HepG2 (cell line): ENCODE data around the gene MCM3AP. TPM values are rescaled to one million over a fixed set of nuclear protein-coding genes. Genes with fewer than 3 reads are reported as not detected.

Experiments used
- ATAC-seq: fragments of 200-7000 bp; cut with Tn5 transposase; 3 replicates; pipeline ENCODE4 v1.9.1; 2020; ENCODE audit warnings: mild to moderate bottlenecking, moderate library complexity
- BruUV-seq: library from RNA; stranded (reverse); fragments of 400-500 nt; replicated peaks from 2 replicates; lab custom pipeline; 2021; lab: Mats Ljungman, UMichigan
- CTCF ChIA-PET: fragments of 300-600 bp; formaldehyde crosslinking; extraction: SDS; loops from one replicate; lab custom pipeline; 2021; ENCODE audit warnings: low total read pairs, inconsistent platforms, low intra/inter-chr PET ratio; lab: Yijun Ruan, JAX
- POLR2A ChIA-PET: fragments of 350-600 bp; sonication (Branson Sonifier 250); formaldehyde crosslinking; loops from one replicate; lab custom pipeline; 2020; ENCODE audit warnings: antibody characterized with exemption, inconsistent platforms; lab: Yijun Ruan, JAX
- DNase-seq: peaks from one replicate; pipeline ENCODE4 v3.0.0-alpha.2; 2015; ENCODE audit warnings: low spot score
- FAIRE-seq: peaks from 3 replicates; lab custom pipeline; 2011; peaks lifted over from hg19 to GRCh38; lab: Jason Lieb, UNC
- H2AFZ ChIP-seq: one replicate; pipeline ENCODE4 v1.6.1; 2011; ENCODE audit warnings: low read length, inconsistent platforms
- H3K27ac ChIP-seq: fragments of 300-600 bp; 3 replicates; pipeline ENCODE4 v1.8.0; 2011; ENCODE audit warnings: mixed run types, mild to moderate bottlenecking, mixed read lengths, low read length, inconsistent platforms; ENCODE audit not compliant: insufficient read depth; ENCODE audit errors: extremely low read length
- H3K27me3 ChIP-seq, 2 experiments: fragments of 200-600 bp in 1 of 2; 2 replicates in 1 of 2; 3 replicates in 1 of 2; pipeline versions ENCODE4 v1.6.0 to v1.8.0; 2011; ENCODE audit warnings: low read length in 2 of 2, mild to moderate bottlenecking in 2 of 2, moderate library complexity in 2 of 2, inconsistent platforms in 1 of 2; ENCODE audit not compliant: insufficient read depth in 2 of 2, control insufficient read depth in 1 of 2
- H3K36me3 ChIP-seq, 2 experiments: fragments of 200-600 bp in 1 of 2; replicated peaks in 1 of 2; 2 replicates in 1 of 2; 3 replicates in 1 of 2; pipeline versions ENCODE4 v1.5.1 to v1.8.0; 2011; ENCODE audit warnings: low read length in 2 of 2, inconsistent platforms in 1 of 2; ENCODE audit not compliant: insufficient read depth in 2 of 2, control insufficient read depth in 1 of 2
- H3K4me1 ChIP-seq: 2 replicates; pipeline ENCODE4 v1.5.1; 2012; ENCODE audit warnings: low read length, inconsistent platforms; ENCODE audit not compliant: insufficient read depth
- H3K4me2 ChIP-seq: 2 replicates; pipeline ENCODE4 v1.6.0; 2011; ENCODE audit warnings: low read depth, low read length, inconsistent platforms
- H3K4me3 ChIP-seq, 3 experiments: fragments of 200-600 bp in 1 of 3; sonication (generic), shearing (Covaris generic) in 1 of 3; replicated peaks in 1 of 3; 2 replicates each; pipeline ENCODE4 v1.5.1; 2011 to 2016; ENCODE audit warnings: low read length in 3 of 3, inconsistent platforms in 2 of 3, low read depth in 2 of 3, mild to moderate bottlenecking in 2 of 3, control low read depth in 1 of 3, mixed read lengths in 1 of 3; ENCODE audit not compliant: insufficient read depth in 1 of 3
- H3K79me2 ChIP-seq: one replicate; pipeline ENCODE4 v1.6.1; 2011; ENCODE audit warnings: low read length, inconsistent platforms; ENCODE audit not compliant: insufficient read depth
- H3K9ac ChIP-seq: 2 replicates; pipeline ENCODE4 v1.6.0; 2011; ENCODE audit warnings: mild to moderate bottlenecking, low read depth, low read length, inconsistent platforms; ENCODE audit not compliant: insufficient read depth
- H3K9me3 ChIP-seq: 2 replicates; pipeline ENCODE4 v1.5.1; 2012; ENCODE audit warnings: mild to moderate bottlenecking, low read length
- H4K20me1 ChIP-seq: 2 replicates; pipeline ENCODE4 v1.6.0; 2011; ENCODE audit warnings: inconsistent platforms, mild to moderate bottlenecking, low read length, moderate library complexity; ENCODE audit not compliant: insufficient read depth
- AGO1 ChIP-seq: fragments of 200-400 bp; formaldehyde crosslinking; IDR thresholded peaks from 2 replicates; pipeline ENCODE4 v1.6.1; 2017; ENCODE audit warnings: mild to moderate bottlenecking, low read depth, low read length, moderate library complexity; ENCODE audit not compliant: poor library complexity, severe bottlenecking
- CEBPB ChIP-seq: IDR thresholded peaks from 2 replicates; pipeline ENCODE4 v1.6.1; 2011; ENCODE audit warnings: low read depth, low read length, improper control_type of control experiment, borderline replicate concordance
- ELF1 ChIP-seq: sonication (generic); formaldehyde crosslinking; IDR thresholded peaks from 2 replicates; pipeline ENCODE4 v1.4.0; 2020; ENCODE audit warnings: missing genetic modification reagents
- GLI4 ChIP-seq: sonication (generic); formaldehyde crosslinking; IDR thresholded peaks from 2 replicates; pipeline ENCODE4 v1.5.1; 2020; ENCODE audit warnings: missing genetic modification reagents, mild to moderate bottlenecking, moderate library complexity, borderline replicate concordance
- GRHL1 ChIP-seq: sonication (generic); formaldehyde crosslinking; conservative IDR thresholded peaks from 2 replicates; pipeline ENCODE4 v1.8.0; 2022; ENCODE audit warnings: missing genetic modification reagents
- HDAC1 ChIP-seq: sonication (generic); formaldehyde crosslinking; IDR thresholded peaks from 2 replicates; pipeline ENCODE4 v1.5.1; 2020; ENCODE audit warnings: mild to moderate bottlenecking, missing genetic modification reagents
- HOXD1 ChIP-seq: sonication (generic); formaldehyde crosslinking; IDR thresholded peaks from 2 replicates; pipeline ENCODE4 v1.5.0; 2020; ENCODE audit warnings: missing genetic modification reagents
- KLF15 ChIP-seq: sonication (generic); formaldehyde crosslinking; IDR thresholded peaks from 2 replicates; pipeline ENCODE4 v1.8.1; 2023; ENCODE audit warnings: borderline replicate concordance, mild to moderate bottlenecking, inconsistent platforms, missing genetic modification reagents, mixed read lengths
- NFATC3 ChIP-seq: sonication (generic); formaldehyde crosslinking; IDR thresholded peaks from 2 replicates; pipeline ENCODE4 v1.5.1; 2020; ENCODE audit warnings: mild to moderate bottlenecking, missing genetic modification reagents
- NFE2 ChIP-seq: sonication (generic); formaldehyde crosslinking; IDR thresholded peaks from 2 replicates; pipeline ENCODE4 v1.4.0; 2020; ENCODE audit warnings: missing genetic modification reagents
- NONO ChIP-seq, 2 experiments: fragments of 450-650 bp in 1 of 2; sonication (generic) in 1 of 2; formaldehyde crosslinking in 1 of 2; IDR thresholded peaks in 1 of 2; conservative IDR thresholded peaks in 1 of 2; 2 replicates each; pipeline versions ENCODE4 v1.6.1 to v1.8.0; 2017 to 2022; ENCODE audit warnings: mild to moderate bottlenecking in 1 of 2, missing genetic modification reagents in 1 of 2, moderate library complexity in 1 of 2
- NR2F1 ChIP-seq, 2 experiments: fragments of 450-650 bp in 1 of 2; formaldehyde crosslinking in 1 of 2; IDR thresholded peaks; 2 replicates each; pipeline versions ENCODE4 v1.5.0 to v1.6.1; 2016 to 2020; ENCODE audit warnings: mild to moderate bottlenecking in 1 of 2, missing compliant biosample characterization in 1 of 2, missing genetic modification reagents in 1 of 2, moderate library complexity in 1 of 2
- PAF1 ChIP-seq: IDR thresholded peaks from 2 replicates; pipeline ENCODE4 v1.6.1; 2016; ENCODE audit warnings: missing genetic modification reagents, missing compliant biosample characterization
- YY1 ChIP-seq: IDR thresholded peaks from 2 replicates; pipeline ENCODE4 v1.6.1; 2011; ENCODE audit warnings: low read length, low read depth, moderate library complexity, mild to moderate bottlenecking; ENCODE audit not compliant: insufficient read depth, insufficient replicate concordance
- ZBTB10 ChIP-seq: sonication (generic); formaldehyde crosslinking; IDR thresholded peaks from 2 replicates; pipeline ENCODE4 v1.4.0; 2020; ENCODE audit warnings: missing genetic modification reagents, borderline replicate concordance
- ZBTB20 ChIP-seq: sonication (generic); formaldehyde crosslinking; IDR thresholded peaks from 2 replicates; pipeline ENCODE4 v1.8.1; 2023; ENCODE audit warnings: missing genetic modification reagents, low read depth, mild to moderate bottlenecking, borderline replicate concordance
- ZBTB7A ChIP-seq: sonication (generic); formaldehyde crosslinking; IDR thresholded peaks from 2 replicates; pipeline ENCODE4 v1.8.0; 2022; ENCODE audit warnings: mild to moderate bottlenecking, missing genetic modification reagents
- ZNF3 ChIP-seq: IDR thresholded peaks from 2 replicates; pipeline ENCODE4 v1.7.0; 2017; ENCODE audit warnings: inconsistent platforms
- ZNF501 ChIP-seq: sonication (generic); formaldehyde crosslinking; IDR thresholded peaks from 2 replicates; pipeline ENCODE4 v1.5.1; 2020; ENCODE audit warnings: mild to moderate bottlenecking, moderate library complexity, missing genetic modification reagents
- ZSCAN22 ChIP-seq: sonication (generic); formaldehyde crosslinking; IDR thresholded peaks from 2 replicates; pipeline ENCODE4 v1.4.0; 2020; ENCODE audit warnings: mild to moderate bottlenecking, missing genetic modification reagents
- WGBS: methylation state at CpG from one replicate; pipeline ENCODE4 v1.1.6; 2017; ENCODE audit warnings: low lambda C conversion rate; 5-methylcytosine and 5-hydroxymethylcytosine counted together
- in situ Hi-C: cut with HindIII; loops from 2 replicates; pipeline ENCODE4 v1.10.0; 2017; ENCODE audit warnings: low pct_unique_long_range_greater_than_20kb; ENCODE audit not compliant: extremely low pct_ligation_motif_present
- intact Hi-C: fragments of 100-400 bp; cut with micrococcal nuclease; formaldehyde crosslinking; loops from one replicate; pipeline ENCODE4 v1.10.0; 2022; ENCODE audit not compliant: unreplicated experiment
- polyA plus RNA-seq, 8 experiments: library from polyadenylated mRNA; depleted of rRNA in 3 of 8; stranded (reverse) in 7 of 8; unstranded in 1 of 8; fragments of >200 nt; fragmentation: Illumina TruSeq in 4 of 8; extraction: Trizol in 4 of 8; gene quantifications; 2 replicates each; pipeline versions ENCODE4 v1.2.1 to v1.2.3, GENCODE V29; 2011 to 2016; ENCODE audit warnings: low read depth in 4 of 8, missing spikeins in 1 of 8, mixed read lengths in 1 of 8; ENCODE audit not compliant: insufficient read depth in 1 of 8
- total RNA-seq, 5 experiments: library from RNA; depleted of rRNA; stranded (reverse); fragments of >200 nt; fragmentation: Illumina TruSeq; extraction: Trizol; gene quantifications; 2 replicates each; pipeline ENCODE4 v1.2.3, GENCODE V29; 2016; ENCODE audit warnings: low read depth in 1 of 5

The MCM3AP gene
- total and polyA plus RNA-seq, 2 of the 13 experiments (the other 11 are each of a cell fraction or from before 2014, with no cell fraction given) = 27.0 to 54.7 TPM

- TF ChIP-seq NR2F1 (CRISPR knock-in tag; IDR thresholded peaks at IDR 0.05) = peak in 1 of 2 experiments; percentile 26; a peak in 1 of 4 replicates
- TF ChIP-seq KLF15 (CRISPR knock-in tag) = no peak
- peak; percentile 9; the same call in 1 of the 2 replicates for TF ChIP-seq CEBPB
- no peak for TF ChIP-seq ZNF501 (CRISPR knock-in tag)
- TF ChIP-seq NFE2 = no peak
- TF ChIP-seq GLI4 (CRISPR knock-in tag) = no peak
- TF ChIP-seq, all 625 proteins: peak for 2
These were observed 44.4 kb upstream of the MCM3AP start (continued) for GRCh38 chr21:46329796-46330195.

GRCh38 chr21:46328151-46328550, 42.7 kb upstream of the MCM3AP start:
- Histone ChIP-seq H3K9ac (no peak overlapping the region), H3K4me3 (no peak overlapping the region), H3K27ac (no peak overlapping the region), H3K79me2 (peaks cover 31% of the 10 kb centered on the region), H3K36me3 (peaks cover 5 to 37% of the 10 kb centered on the region in 2 experiments; a peak in 3 of 5 replicates), H3K27me3 (no peaks in the 10 kb centered on the region; a peak in 1 of 5 replicates), H3K4me2 (no peak overlapping the region), H3K4me1 (peaks cover 29% of the 10 kb centered on the region), H4K20me1 (no peaks in the 10 kb centered on the region), H3K9me3 (no peaks in the 10 kb centered on the region), H2AFZ (no peak overlapping the region)
- ATAC-seq (no peak), DNase-seq (no peak), FAIRE-seq (no peak)
- 79% methylated on average over 5 of the region's 5 CpGs for WGBS
- intact Hi-C loops = no loop called here
- ChIA-PET POLR2A (no interaction called here), CTCF (no interaction called here)
- in situ Hi-C loops = no loop called here
- no TSS peak for BruUV-seq
- no peak for TF ChIP-seq ZBTB10
- no peak for TF ChIP-seq HOXD1 (CRISPR knock-in tag)
- TF ChIP-seq ZBTB7A (CRISPR knock-in tag) = no peak
- no peak for TF ChIP-seq NONO (IDR thresholded peaks at IDR 0.05)
- no peak for TF ChIP-seq NONO (CRISPR knock-in tag; conservative IDR thresholded peaks at IDR 0.05)
- TF ChIP-seq AGO1 = no peak
- no peak for TF ChIP-seq GRHL1 (CRISPR knock-in tag)
- no peak for TF ChIP-seq ZSCAN22 (CRISPR knock-in tag)
- TF ChIP-seq YY1 = no peak
- no peak for TF ChIP-seq ZBTB20
- TF ChIP-seq NFATC3 (CRISPR knock-in tag) = no peak
- no peak for TF ChIP-seq HDAC1 (CRISPR knock-in tag)
- TF ChIP-seq ZNF3 (CRISPR knock-in tag) = no peak
- TF ChIP-seq ELF1 (CRISPR knock-in tag) = no peak
- no peak for TF ChIP-seq PAF1 (CRISPR knock-in tag)
